Lower leg skin (tissue), 4 donors: ENCODE data around the gene PHOSPHO2. TPM values are rescaled to one million over a fixed set of nuclear protein-coding genes. Genes with fewer than 3 reads are reported as not detected.

ENCODE experiments used
- DNase-seq, 2 donors: peaks; one replicate each; pipeline ENCODE4 v3.0.0-alpha.2; 2019; ENCODE audit warnings: low spot score in 2 of 2
- H3K4me3 ChIP-seq: fragments of 200-600 bp; sonication (generic); 2 replicates; pipeline ENCODE4 v1.5.1; 2017; ENCODE audit warnings: mild to moderate bottlenecking, low read depth; ENCODE audit not compliant: poor library complexity, severe bottlenecking
- POLR2A ChIP-seq, 2 donors: fragments of 450-650 bp; IDR thresholded peaks; one replicate each; pipeline ENCODE4 v1.6.1; 2016 to 2017; ENCODE audit warnings: antibody characterized with exemption in 2 of 2, mild to moderate bottlenecking in 1 of 2, moderate library complexity in 1 of 2
- WGBS, 2 donors: methylation state at CpG; one replicate each; pipeline ENCODE4 v1.1.5; 2018; 5-methylcytosine and 5-hydroxymethylcytosine counted together
- intact Hi-C: fragments of 100-400 bp; cut with DNase I; formaldehyde crosslinking; loops from one replicate; pipeline ENCODE4 v1.15.0; 2023; ENCODE audit warnings: low total_unique reads
- total RNA-seq, 4 donors: library from RNA; depleted of rRNA; stranded (reverse); fragments of >200 nt; gene quantifications; one replicate each; pipeline ENCODE4 v1.1.0, GENCODE V29; 2016
- TF ChIP-seq, protein P1 (sequence below), 3 donors: fragments of 450-650 bp; IDR thresholded peaks; one replicate each; pipeline ENCODE4 v1.5.1; 2016; ENCODE audit warnings: antibody characterized with exemption in 3 of 3, mild to moderate bottlenecking in 3 of 3, moderate library complexity in 2 of 3

PHOSPHO2 gene
- total RNA-seq, 4 donors from 2014 or later: 2.7 to 7.6 (median 4.4) TPM

DNA sequence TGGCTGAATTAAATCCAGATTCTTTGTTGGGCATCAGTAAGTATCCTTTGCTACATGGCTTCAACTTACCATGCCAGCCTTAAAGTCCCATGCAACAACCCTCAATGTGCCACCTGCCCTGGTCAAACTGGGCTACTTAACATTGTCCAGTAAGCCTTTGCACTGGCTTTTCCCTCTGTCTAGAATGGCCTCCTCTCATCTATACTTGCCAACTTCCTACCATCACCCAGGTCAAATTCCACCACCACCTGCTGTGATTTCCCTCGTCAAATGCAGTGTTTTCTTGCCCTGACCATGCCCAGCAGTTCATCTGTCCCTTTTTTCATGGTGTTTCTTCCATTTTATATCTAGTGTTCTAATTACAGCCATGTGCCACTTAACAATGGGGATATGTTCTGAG lies 45.1 kb downstream of the PHOSPHO2 start:
- H3K4me3 ChIP-seq: no peak overlapping the region
- no peak for DNase-seq
- intact Hi-C loops: no loop called here
- WGBS, 2 donors: 97 to 100% methylated on average over 1 of the region's 1 CpG
- TF ChIP-seq, protein P1, sequence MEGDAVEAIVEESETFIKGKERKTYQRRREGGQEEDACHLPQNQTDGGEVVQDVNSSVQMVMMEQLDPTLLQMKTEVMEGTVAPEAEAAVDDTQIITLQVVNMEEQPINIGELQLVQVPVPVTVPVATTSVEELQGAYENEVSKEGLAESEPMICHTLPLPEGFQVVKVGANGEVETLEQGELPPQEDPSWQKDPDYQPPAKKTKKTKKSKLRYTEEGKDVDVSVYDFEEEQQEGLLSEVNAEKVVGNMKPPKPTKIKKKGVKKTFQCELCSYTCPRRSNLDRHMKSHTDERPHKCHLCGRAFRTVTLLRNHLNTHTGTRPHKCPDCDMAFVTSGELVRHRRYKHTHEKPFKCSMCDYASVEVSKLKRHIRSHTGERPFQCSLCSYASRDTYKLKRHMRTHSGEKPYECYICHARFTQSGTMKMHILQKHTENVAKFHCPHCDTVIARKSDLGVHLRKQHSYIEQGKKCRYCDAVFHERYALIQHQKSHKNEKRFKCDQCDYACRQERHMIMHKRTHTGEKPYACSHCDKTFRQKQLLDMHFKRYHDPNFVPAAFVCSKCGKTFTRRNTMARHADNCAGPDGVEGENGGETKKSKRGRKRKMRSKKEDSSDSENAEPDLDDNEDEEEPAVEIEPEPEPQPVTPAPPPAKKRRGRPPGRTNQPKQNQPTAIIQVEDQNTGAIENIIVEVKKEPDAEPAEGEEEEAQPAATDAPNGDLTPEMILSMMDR (IDR thresholded peaks at IDR 0.05): no peak
- no peak for TF ChIP-seq POLR2A (IDR thresholded peaks at IDR 0.05)

DNA sequence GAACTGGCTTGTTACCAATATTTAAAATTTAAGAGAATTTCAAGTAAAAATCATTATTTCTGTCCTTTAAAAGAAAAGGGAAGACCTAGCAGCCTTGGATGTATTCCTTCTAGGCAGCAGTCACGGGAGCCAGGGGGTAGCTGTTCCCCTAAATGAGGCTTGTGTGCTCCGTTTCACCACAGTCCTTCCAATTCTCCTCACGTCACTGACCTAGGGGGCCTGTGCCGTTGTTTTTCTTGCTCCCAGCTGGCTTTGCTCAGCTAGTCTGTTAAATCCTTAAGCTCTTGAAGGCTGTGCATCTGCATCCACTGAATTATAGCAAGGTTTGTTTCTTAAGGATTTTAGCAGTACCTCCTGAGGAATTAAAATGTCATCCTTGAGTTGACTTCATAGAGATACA lies 49.3 kb downstream of the PHOSPHO2 start:
- 90% methylated on average over 4 of the region's 4 CpGs for WGBS, 2 donors
- H3K4me3 ChIP-seq: no peak overlapping the region
- TF ChIP-seq, protein P1 (IDR thresholded peaks at IDR 0.05): no peak
- TF ChIP-seq POLR2A (IDR thresholded peaks at IDR 0.05): no peak
- DNase-seq: no peak
- intact Hi-C loops: no loop called here

DNA sequence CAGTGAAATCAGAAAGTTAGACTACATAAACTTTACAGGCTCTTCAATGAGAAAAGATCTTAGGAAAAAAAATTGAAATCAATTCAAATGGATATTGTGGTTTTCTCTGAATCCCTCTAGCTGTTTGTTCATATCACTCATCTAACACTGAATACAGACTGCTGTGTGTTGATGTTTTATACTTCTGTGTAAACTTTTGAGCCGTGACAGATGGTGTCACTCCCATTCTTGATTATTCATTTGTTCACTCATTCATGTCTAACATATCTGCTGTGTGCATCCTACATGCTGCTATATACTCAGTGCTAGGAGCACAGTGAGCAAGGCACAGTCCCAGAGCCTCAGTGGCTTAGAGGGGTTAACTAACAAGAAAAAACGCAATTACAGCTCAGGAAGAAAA lies 52.0 kb downstream of the PHOSPHO2 start:
- no peak overlapping the region for H3K4me3 ChIP-seq
- intact Hi-C loops: no loop called here
- TF ChIP-seq POLR2A (IDR thresholded peaks at IDR 0.05): no peak
- TF ChIP-seq, protein P1 (IDR thresholded peaks at IDR 0.05): no peak
- DNase-seq: no peak
- 79 to 90% methylated on average over 2 of the region's 2 CpGs for WGBS, 2 donors

DNA sequence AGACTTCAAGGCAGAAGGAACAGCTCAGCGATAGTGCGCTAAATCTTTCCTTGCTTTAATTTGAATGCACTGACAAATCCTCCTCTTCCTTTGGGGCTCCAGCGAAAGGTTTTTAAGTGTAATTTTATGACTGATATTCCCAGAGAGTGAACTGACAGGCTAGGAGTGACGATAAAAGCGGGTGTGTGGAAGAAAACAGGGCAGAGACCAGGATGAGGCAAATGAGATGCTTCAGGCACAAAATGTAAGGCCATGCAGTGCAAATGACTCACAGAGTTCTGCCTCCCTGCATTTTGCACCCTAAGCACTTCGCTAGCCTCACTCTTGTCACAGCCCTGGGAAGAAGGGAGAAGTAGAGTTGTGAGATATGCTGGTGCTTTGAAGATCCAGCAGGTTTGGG lies 54.0 kb downstream of the PHOSPHO2 start:
- TF ChIP-seq POLR2A (IDR thresholded peaks at IDR 0.05): no peak
- TF ChIP-seq, protein P1 (IDR thresholded peaks at IDR 0.05): no peak
- 78% methylated on average over 6 of the region's 6 CpGs for WGBS, 2 donors
- no peak for DNase-seq
- H3K4me3 ChIP-seq: no peak overlapping the region
- intact Hi-C loops: no loop called here

Other genes with a start within 250 kb of the PHOSPHO2 start
- 1 to 10 TPM; 4.7 to 7.9 (median 5.3) TPM for gene BBS5, start 215.0 kb upstream of the PHOSPHO2 start, total RNA-seq
- gene KLHL41, start 184.8 kb upstream of the PHOSPHO2 start, total RNA-seq: under 1 TPM; 0.13 to 0.98 (median 0.73) TPM
- gene FASTKD1, start 120.6 kb upstream of the PHOSPHO2 start, total RNA-seq: 1 to 10 TPM; 4.1 to 9.7 (median 6.6) TPM
- 10 to 100 TPM; 23.5 to 31.9 (median 28.0) TPM for gene PPIG, start 110.1 kb upstream of the PHOSPHO2 start, total RNA-seq
- gene CFAP210, start 64 bp upstream of the PHOSPHO2 start, total RNA-seq: not detected
- 1 to 10 TPM in 3 of 4 donors, under 1 TPM in 1; 0.59 to 5.0 (median 2.3) TPM for gene KLHL23, start 39.4 kb downstream of the PHOSPHO2 start, total RNA-seq
- 10 to 100 TPM; 29.1 to 40.0 (median 38.2) TPM for gene SSB, start 104.4 kb downstream of the PHOSPHO2 start, total RNA-seq
- 100 to 1,000 TPM in 1 of 4 donors, 10 to 100 TPM in 3; 34.2 to 283 (median 42.8) TPM for gene METTL5, start 130.4 kb downstream of the PHOSPHO2 start, total RNA-seq
- 10 to 100 TPM; 40.8 to 64.7 (median 50.5) TPM for gene UBR3, start 133.0 kb downstream of the PHOSPHO2 start, total RNA-seq